ENCODE results near the gene RPL28. TPM values are rescaled to one million over a fixed set of nuclear protein-coding genes. Genes with fewer than 3 reads are reported as not detected.

RPL28 gene
- total RNA-seq, 1 donor from 2014 or later = 1,547 TPM

- Mint-ChIP-seq H3K27ac (no peak overlapping the region), H3K9me3 (ENCODE audit: low read depth) (no peaks in the 10 kb centered on the region), H3K27me3 (peaks cover 45% of the 10 kb centered on the region), H3K4me3 (ENCODE audit: low read depth) (no peak overlapping the region), H3K36me3 (ENCODE audit: insufficient read depth) (peaks cover 1% of the 10 kb centered on the region), H3K4me1 (ENCODE audit: low read depth) (peaks cover 16% of the 10 kb centered on the region)
- TF ChIP-seq, protein P1, sequence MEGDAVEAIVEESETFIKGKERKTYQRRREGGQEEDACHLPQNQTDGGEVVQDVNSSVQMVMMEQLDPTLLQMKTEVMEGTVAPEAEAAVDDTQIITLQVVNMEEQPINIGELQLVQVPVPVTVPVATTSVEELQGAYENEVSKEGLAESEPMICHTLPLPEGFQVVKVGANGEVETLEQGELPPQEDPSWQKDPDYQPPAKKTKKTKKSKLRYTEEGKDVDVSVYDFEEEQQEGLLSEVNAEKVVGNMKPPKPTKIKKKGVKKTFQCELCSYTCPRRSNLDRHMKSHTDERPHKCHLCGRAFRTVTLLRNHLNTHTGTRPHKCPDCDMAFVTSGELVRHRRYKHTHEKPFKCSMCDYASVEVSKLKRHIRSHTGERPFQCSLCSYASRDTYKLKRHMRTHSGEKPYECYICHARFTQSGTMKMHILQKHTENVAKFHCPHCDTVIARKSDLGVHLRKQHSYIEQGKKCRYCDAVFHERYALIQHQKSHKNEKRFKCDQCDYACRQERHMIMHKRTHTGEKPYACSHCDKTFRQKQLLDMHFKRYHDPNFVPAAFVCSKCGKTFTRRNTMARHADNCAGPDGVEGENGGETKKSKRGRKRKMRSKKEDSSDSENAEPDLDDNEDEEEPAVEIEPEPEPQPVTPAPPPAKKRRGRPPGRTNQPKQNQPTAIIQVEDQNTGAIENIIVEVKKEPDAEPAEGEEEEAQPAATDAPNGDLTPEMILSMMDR (IDR thresholded peaks at IDR 0.05; ENCODE audit: unreplicated experiment) = no peak
- DNase-seq (ENCODE audit: low spot score, unreplicated experiment) = no peak
These were observed 13.2 kb upstream of the RPL28 start for GRCh38 chr19:55372316-55373081.

- no peak overlapping the region for H3K4me3 Mint-ChIP-seq (ENCODE audit: low read depth)
- H3K9me3 Mint-ChIP-seq (ENCODE audit: low read depth) = no peaks in the 10 kb centered on the region
- H3K27me3 Mint-ChIP-seq = peaks cover 42% of the 10 kb centered on the region
- DNase-seq (ENCODE audit: low spot score, unreplicated experiment) = no peak
- H3K36me3 Mint-ChIP-seq (ENCODE audit: insufficient read depth) = peaks cover 1% of the 10 kb centered on the region
- TF ChIP-seq, protein P1 (IDR thresholded peaks at IDR 0.05; ENCODE audit: unreplicated experiment) = no peak
- H3K4me1 Mint-ChIP-seq (ENCODE audit: low read depth) = peaks cover 18% of the 10 kb centered on the region
- H3K27ac Mint-ChIP-seq = peak overlapping the region; percentile 32
These were observed 12.3 kb upstream of the RPL28 start for GRCh38 chr19:55373306-55373992.

DNA sequence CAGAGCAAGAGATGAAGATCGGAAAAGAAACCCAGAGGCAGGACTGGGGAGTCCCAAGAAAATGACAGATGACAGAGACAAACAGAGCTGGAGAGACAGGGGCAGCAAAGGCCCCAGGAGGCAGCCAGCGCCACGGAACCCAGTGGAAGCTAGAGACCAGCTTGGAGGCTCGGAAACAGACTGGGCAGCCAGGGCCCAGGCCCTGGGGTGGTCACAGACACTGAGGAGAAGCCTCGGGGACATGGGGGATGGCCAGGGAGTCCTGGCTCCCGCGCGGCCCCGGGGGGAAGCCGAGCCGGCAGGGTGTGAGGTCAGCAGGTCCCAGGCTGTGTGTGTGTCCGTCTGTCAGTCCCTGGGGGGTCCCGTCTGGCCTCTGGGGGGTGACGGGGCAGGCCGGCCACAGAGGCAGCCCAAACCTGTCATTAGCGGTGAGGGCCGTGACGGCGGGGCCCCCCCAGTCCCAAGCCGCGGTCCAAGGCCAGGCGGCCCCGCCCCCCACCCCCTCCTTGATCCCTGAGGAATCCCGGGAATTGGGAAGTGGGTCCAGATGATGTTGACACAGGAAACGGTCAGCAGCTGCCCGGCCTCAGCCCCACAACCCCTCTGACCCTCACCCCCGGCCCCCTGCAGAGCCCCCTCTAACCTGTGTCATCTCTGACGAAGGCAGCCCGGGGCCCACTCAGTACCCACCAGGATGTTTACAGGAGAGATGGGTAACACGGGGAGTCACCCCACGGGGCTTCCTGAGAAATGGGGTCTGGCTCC, 11.6 kb upstream of the RPL28 start:
- peaks cover 18% of the 10 kb centered on the region for H3K4me1 Mint-ChIP-seq (ENCODE audit: low read depth)
- no peak for DNase-seq (ENCODE audit: low spot score, unreplicated experiment)
- TF ChIP-seq, protein P1 (IDR thresholded peaks at IDR 0.05; ENCODE audit: unreplicated experiment) = no peak
- peaks cover 41% of the 10 kb centered on the region for H3K27me3 Mint-ChIP-seq
- H3K4me3 Mint-ChIP-seq (ENCODE audit: low read depth) = no peak overlapping the region
- no peaks in the 10 kb centered on the region for H3K9me3 Mint-ChIP-seq (ENCODE audit: low read depth)
- H3K27ac Mint-ChIP-seq = peak overlapping the region; percentile 32
- H3K36me3 Mint-ChIP-seq (ENCODE audit: insufficient read depth) = peaks cover 1% of the 10 kb centered on the region

- Mint-ChIP-seq H3K27ac (peak within 1 kb of the TSS; percentile 77), H3K4me3 (ENCODE audit: low read depth) (no peak within 1 kb of the TSS), H3K4me1 (ENCODE audit: low read depth) (peaks cover 13% of the 10 kb centered on the region), H3K9me3 (ENCODE audit: low read depth) (no peaks in the 10 kb centered on the region), H3K36me3 (ENCODE audit: insufficient read depth) (peaks cover under 1% of the 10 kb centered on the region), H3K27me3 (peaks cover 32% of the 10 kb centered on the region)
- DNase-seq (ENCODE audit: low spot score, unreplicated experiment) = no peak
- TF ChIP-seq, protein P1 (IDR thresholded peaks at IDR 0.05; ENCODE audit: unreplicated experiment) = no peak
These were observed 9.3 kb upstream of the RPL28 start, which contains the start of gene TMEM190 for GRCh38 chr19:55376241-55376933. TSS of gene TMEM190 (plus strand) at chr19:55376826. CDS start at chr19:55376854, 28 bp downstream.
